ENCODE measurements around the gene GALNT18. TPM values are rescaled to one million over a fixed set of nuclear protein-coding genes. Genes with fewer than 3 reads are reported as not detected.

The GALNT18 gene
- polyA plus RNA-seq, 1 experiment = 4.1 TPM

DNA sequence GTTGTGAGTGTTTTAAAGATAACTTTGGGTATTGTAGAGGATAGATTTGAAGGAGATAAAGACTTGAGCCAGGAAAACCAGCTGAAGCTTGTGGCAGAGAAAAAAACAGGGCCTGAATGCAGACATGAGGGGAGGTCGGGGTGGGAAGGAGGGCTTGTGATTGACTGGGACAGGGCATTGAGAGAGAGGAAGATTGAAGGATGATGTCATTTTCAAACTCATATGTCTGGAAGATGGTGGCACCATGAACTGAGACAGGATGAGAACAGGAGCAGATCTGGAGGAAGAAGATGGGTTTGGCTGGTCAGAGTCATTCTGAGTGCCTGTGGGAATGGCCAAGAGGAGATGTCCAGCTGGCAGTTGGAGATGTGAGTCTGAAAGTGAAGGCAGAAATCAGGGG is 283.5 kb downstream of the GALNT18 start:
- Histone ChIP-seq H3K27me3 (ENCODE audit: control insufficient read depth, insufficient read depth, low read length) (no peaks in the 10 kb centered on the region; the same call in none of the 2 replicates), H3K4me3 (ENCODE audit: low read depth, low read length) (no peak overlapping the region), H3K36me3 (ENCODE audit: control insufficient read depth, insufficient read depth, low read length) (no peaks in the 10 kb centered on the region)
- POLR2A ChIA-PET = no interaction called here
- no peak for DNase-seq (ENCODE audit: low read depth)
- CTCF ChIA-PET = no interaction called here
- TF ChIP-seq, protein P1, sequence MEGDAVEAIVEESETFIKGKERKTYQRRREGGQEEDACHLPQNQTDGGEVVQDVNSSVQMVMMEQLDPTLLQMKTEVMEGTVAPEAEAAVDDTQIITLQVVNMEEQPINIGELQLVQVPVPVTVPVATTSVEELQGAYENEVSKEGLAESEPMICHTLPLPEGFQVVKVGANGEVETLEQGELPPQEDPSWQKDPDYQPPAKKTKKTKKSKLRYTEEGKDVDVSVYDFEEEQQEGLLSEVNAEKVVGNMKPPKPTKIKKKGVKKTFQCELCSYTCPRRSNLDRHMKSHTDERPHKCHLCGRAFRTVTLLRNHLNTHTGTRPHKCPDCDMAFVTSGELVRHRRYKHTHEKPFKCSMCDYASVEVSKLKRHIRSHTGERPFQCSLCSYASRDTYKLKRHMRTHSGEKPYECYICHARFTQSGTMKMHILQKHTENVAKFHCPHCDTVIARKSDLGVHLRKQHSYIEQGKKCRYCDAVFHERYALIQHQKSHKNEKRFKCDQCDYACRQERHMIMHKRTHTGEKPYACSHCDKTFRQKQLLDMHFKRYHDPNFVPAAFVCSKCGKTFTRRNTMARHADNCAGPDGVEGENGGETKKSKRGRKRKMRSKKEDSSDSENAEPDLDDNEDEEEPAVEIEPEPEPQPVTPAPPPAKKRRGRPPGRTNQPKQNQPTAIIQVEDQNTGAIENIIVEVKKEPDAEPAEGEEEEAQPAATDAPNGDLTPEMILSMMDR (IDR thresholded peaks at IDR 0.05; ENCODE audit: insufficient read depth, low read depth, low read length) = no peak

DNA sequence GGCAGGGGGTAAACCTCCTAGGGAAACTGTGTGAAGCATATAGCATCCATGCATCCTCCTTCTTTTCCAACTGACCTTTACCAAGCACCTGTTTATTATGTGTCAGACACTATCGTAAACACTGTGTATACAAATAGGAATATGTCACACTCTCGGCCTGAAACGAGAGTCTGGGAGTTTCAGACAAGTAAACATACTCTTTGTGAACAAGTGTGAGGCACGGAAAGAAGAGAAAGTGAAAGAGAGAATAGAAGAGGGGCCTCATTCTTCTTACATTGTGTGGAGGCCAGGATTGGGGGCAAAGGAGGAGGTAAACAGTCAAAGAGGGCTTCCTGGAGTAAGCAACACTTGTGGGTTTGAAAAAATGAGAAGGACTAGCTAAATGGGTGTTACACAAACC is 285.1 kb downstream of the GALNT18 start:
- POLR2A ChIA-PET = no interaction called here
- Histone ChIP-seq H3K36me3 (ENCODE audit: control insufficient read depth, insufficient read depth, low read length) (no peaks in the 10 kb centered on the region), H3K4me3 (ENCODE audit: low read depth, low read length) (no peak overlapping the region), H3K27me3 (ENCODE audit: control insufficient read depth, insufficient read depth, low read length) (no peaks in the 10 kb centered on the region; the same call in 1 of the 2 replicates)
- CTCF ChIA-PET = interaction anchor here (1.0 kb wide), 1 partner anchor 451 kb away, joined by 3 read pairs; no protein-coding TSS in a partner anchor
- no peak for DNase-seq (ENCODE audit: low read depth)
- TF ChIP-seq, protein P1 (IDR thresholded peaks at IDR 0.05; ENCODE audit: insufficient read depth, low read depth, low read length) = no peak

DNA sequence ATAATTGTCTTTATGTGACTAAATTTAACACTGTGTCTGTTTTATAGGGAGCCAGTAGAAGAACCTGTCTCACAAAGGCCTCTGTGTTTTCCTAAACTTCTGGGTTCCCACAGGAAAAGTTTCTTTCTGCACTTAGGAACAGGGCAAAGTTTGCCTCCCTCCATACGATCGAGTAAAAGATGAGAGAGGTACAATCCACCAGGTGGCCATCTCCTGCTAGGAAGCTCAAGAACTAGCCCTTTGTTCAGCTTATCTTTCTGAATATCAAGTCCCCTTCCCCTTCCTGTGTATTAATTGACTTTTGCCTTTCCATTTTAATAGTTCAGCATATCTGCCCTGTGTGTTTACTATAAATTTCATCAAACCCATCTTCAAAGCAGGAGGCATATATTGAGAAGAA is 286.8 kb downstream of the GALNT18 start:
- CTCF ChIA-PET = no interaction called here
- no peak for DNase-seq (ENCODE audit: low read depth)
- Histone ChIP-seq H3K4me3 (ENCODE audit: low read depth, low read length) (no peak overlapping the region), H3K27me3 (ENCODE audit: control insufficient read depth, insufficient read depth, low read length) (no peaks in the 10 kb centered on the region), H3K36me3 (ENCODE audit: control insufficient read depth, insufficient read depth, low read length) (no peaks in the 10 kb centered on the region)
- TF ChIP-seq, protein P1 (IDR thresholded peaks at IDR 0.05; ENCODE audit: insufficient read depth, low read depth, low read length) = no peak
- POLR2A ChIA-PET = no interaction called here

DNA sequence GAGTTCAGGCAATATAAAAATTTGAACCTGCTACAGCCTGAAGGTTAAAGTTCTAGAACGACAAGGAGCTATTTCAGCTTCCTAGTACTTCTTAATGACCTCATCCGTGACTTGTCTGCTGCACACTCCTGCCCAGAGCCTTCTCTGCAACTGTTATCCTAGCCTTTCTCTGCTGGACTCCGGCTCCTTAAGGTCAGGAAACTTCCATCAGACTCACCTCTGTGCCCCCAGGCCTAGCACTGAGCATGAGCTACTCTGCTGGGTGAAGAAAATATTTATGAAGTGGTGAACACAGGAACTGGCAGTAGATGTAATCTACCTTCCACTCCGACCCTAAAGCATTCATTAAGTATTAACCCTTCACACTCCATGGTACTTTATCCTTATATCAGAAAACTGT is 287.2 kb downstream of the GALNT18 start:
- CTCF ChIA-PET = no interaction called here

DNA sequence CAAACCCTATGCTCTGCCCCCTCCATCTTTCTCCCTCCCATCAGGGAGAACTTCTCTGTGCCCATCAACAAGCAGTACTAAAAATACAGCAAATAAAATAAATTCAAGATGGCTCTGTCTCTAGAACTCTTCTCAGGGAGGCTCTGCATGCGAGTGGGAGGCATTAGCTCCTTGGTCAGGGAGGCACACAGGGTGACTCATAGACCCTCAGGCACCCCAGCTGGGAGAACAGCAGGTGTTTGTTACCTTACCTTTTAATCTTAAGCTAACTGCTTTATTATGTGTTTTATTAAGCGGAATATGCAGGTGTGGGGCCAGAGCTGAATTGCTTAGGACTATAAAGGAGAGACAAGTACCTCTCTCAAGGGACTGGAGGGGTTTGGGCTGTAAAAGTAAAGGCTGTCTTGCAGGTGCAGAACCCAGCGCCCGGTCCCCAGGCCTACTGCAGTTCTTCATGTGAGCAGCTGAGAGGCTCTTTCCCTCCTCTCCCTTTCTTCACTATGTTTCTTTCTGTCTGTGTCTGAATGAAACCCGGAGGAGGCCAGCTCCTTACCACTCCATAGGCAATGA is 289.6 kb downstream of the GALNT18 start:
- ChIA-PET POLR2A (no interaction called here), CTCF (interaction anchor here (1.1 to 1.3 kb wide), 2 partner anchors 10 to 13 kb away, joined by 3 to 4 read pairs; no protein-coding TSS in a partner anchor)
- no peak overlapping the region for H3K4me3 ChIP-seq (ENCODE audit: low read depth, low read length)
- TF ChIP-seq, protein P1 (IDR thresholded peaks at IDR 0.05; ENCODE audit: insufficient read depth, low read depth, low read length) = no peak
- no peaks in the 10 kb centered on the region for H3K36me3 ChIP-seq (ENCODE audit: control insufficient read depth, insufficient read depth, low read length)
- DNase-seq (ENCODE audit: low read depth) = no peak
- H3K27me3 ChIP-seq (ENCODE audit: control insufficient read depth, insufficient read depth, low read length) = no peaks in the 10 kb centered on the region

More for the DNA sequence above, 287.2 kb downstream of the GALNT18 start:
- DNase-seq (ENCODE audit: low read depth) = no peak
- H3K27me3 ChIP-seq (ENCODE audit: control insufficient read depth, insufficient read depth, low read length) = no peaks in the 10 kb centered on the region
- no peak overlapping the region for H3K4me3 ChIP-seq (ENCODE audit: low read depth, low read length)
- POLR2A ChIA-PET = no interaction called here
- no peaks in the 10 kb centered on the region for H3K36me3 ChIP-seq (ENCODE audit: control insufficient read depth, insufficient read depth, low read length)
- TF ChIP-seq, protein P1 (IDR thresholded peaks at IDR 0.05; ENCODE audit: insufficient read depth, low read depth, low read length) = no peak
